Endothelial cell of umbilical vein (primary cell): ENCODE measurements around the gene NTF4. TPM values are rescaled to one million over a fixed set of nuclear protein-coding genes. Genes with fewer than 3 reads are reported as not detected.

Source experiments
- BruUV-seq: library from RNA; stranded (reverse); fragments of 400-500 nt; replicated peaks from 2 replicates; lab custom pipeline; 2021; lab: Mats Ljungman, UMichigan
- CTCF ChIA-PET: fragments of 300-600, 350-600 bp; sonication (Branson Sonifier 250); formaldehyde crosslinking; loops from one replicate; lab custom pipeline; 2021; ENCODE audit warnings: antibody characterized with exemption, inconsistent platforms; lab: Charles Lee
- POLR2A ChIA-PET: fragments of 300-600, 350-600 bp; sonication (Branson Sonifier 250); formaldehyde crosslinking; loops from one replicate; lab custom pipeline; 2021; ENCODE audit warnings: antibody characterized with exemption, inconsistent platforms; lab: Charles Lee
- DNase-seq: peaks from one replicate; pipeline ENCODE4 v3.0.0-alpha.2; 2011; ENCODE audit warnings: low read depth, low spot score
- FAIRE-seq: peaks from 2 replicates; lab custom pipeline; 2011; peaks lifted over from hg19 to GRCh38; lab: Jason Lieb, UNC
- H2AFZ ChIP-seq: 2 replicates; pipeline ENCODE4 v1.6.0; 2012; ENCODE audit warnings: low read depth, low read length, control low read depth, inconsistent platforms
- H3K27ac ChIP-seq: 2 replicates; pipeline ENCODE4 v1.5.1; 2011; ENCODE audit warnings: low read depth, mild to moderate bottlenecking, control low read depth, low read length, moderate library complexity; ENCODE audit not compliant: insufficient read depth
- H3K27me3 ChIP-seq, 2 experiments: 2 replicates each; pipeline versions ENCODE4 v1.6.0 to v1.6.1; 2011; ENCODE audit warnings: low read length in 2 of 2, mixed read lengths in 1 of 2; ENCODE audit not compliant: control insufficient read depth in 2 of 2, insufficient read depth in 2 of 2
- H3K36me3 ChIP-seq, 2 experiments: 2 replicates in 1 of 2; 3 replicates in 1 of 2; pipeline ENCODE4 v1.5.1; 2011; ENCODE audit warnings: low read length in 2 of 2, mild to moderate bottlenecking in 1 of 2, moderate library complexity in 1 of 2; ENCODE audit not compliant: control insufficient read depth in 2 of 2, insufficient read depth in 2 of 2; ENCODE audit errors: extremely low read depth in 1 of 2
- H3K4me1 ChIP-seq: 3 replicates; pipeline ENCODE4 v1.5.1; 2011; ENCODE audit warnings: mild to moderate bottlenecking, low read length; ENCODE audit not compliant: control insufficient read depth, insufficient read depth; ENCODE audit errors: extremely low read depth
- H3K4me2 ChIP-seq: 2 replicates; pipeline ENCODE4 v1.6.1; 2011; ENCODE audit warnings: low read length, control low read depth, mixed read lengths; ENCODE audit not compliant: insufficient read depth
- H3K4me3 ChIP-seq, 3 experiments: fragments of 200-600 bp in 1 of 3; sonication (generic), shearing (Covaris generic) in 1 of 3; replicated peaks in 1 of 3; 2 replicates each; pipeline ENCODE4 v1.5.1; 2011 to 2016; ENCODE audit warnings: control low read depth in 3 of 3, low read length in 3 of 3, mild to moderate bottlenecking in 2 of 3, inconsistent platforms in 1 of 3, low read depth in 1 of 3, moderate library complexity in 1 of 3; ENCODE audit not compliant: insufficient read depth in 1 of 3
- H3K79me2 ChIP-seq: 2 replicates; pipeline ENCODE4 v1.6.0; 2012; ENCODE audit warnings: low read length, inconsistent platforms; ENCODE audit not compliant: control insufficient read depth, insufficient read depth
- H3K9ac ChIP-seq: replicated peaks from 2 replicates; pipeline ENCODE3; 2011; ENCODE audit warnings: low read length, control low read depth; ENCODE audit not compliant: insufficient read depth; ENCODE audit errors: extremely low read depth
- H3K9me1 ChIP-seq: replicated peaks from 3 replicates; pipeline ENCODE4 v1.6.0; 2011; ENCODE audit warnings: mild to moderate bottlenecking, low read length; ENCODE audit not compliant: control insufficient read depth, insufficient read depth; ENCODE audit errors: extremely low read depth
- H3K9me3 ChIP-seq: replicated peaks from 2 replicates; pipeline ENCODE4 v1.5.1; 2012; ENCODE audit warnings: low read length, inconsistent platforms; ENCODE audit not compliant: control insufficient read depth, insufficient read depth
- H4K20me1 ChIP-seq: replicated peaks from 2 replicates; pipeline ENCODE3; 2011; ENCODE audit warnings: mild to moderate bottlenecking, low read length; ENCODE audit not compliant: control insufficient read depth, insufficient read depth; ENCODE audit errors: extremely low read depth
- CTCF ChIP-seq, 2 donors: IDR thresholded peaks; 1 replicate in 1 of 2; 2 replicates in 1 of 2; pipeline ENCODE4 v1.5.1; 2011; ENCODE audit warnings: low read length in 2 of 2, mild to moderate bottlenecking in 2 of 2, moderate library complexity in 2 of 2, control low read depth in 1 of 2, inconsistent platforms in 1 of 2, low read depth in 1 of 2; ENCODE audit not compliant: insufficient read depth in 1 of 2; ENCODE audit errors: extremely low read depth in 1 of 2
- EZH2 ChIP-seq: IDR thresholded peaks from 2 replicates; pipeline ENCODE4 v1.6.1; 2012; ENCODE audit warnings: borderline replicate concordance, low read depth, mild to moderate bottlenecking, moderate library complexity, low read length, inconsistent platforms; ENCODE audit not compliant: severe bottlenecking
- FOS ChIP-seq: IDR thresholded peaks from 2 replicates; pipeline ENCODE4 v1.6.1; 2011; ENCODE audit warnings: mild to moderate bottlenecking, low read length, moderate library complexity, borderline replicate concordance; ENCODE audit not compliant: insufficient read depth
- GATA2 ChIP-seq: IDR thresholded peaks from 2 replicates; pipeline ENCODE4 v1.7.0; 2011; ENCODE audit warnings: low read depth, mild to moderate bottlenecking, moderate library complexity, mixed read lengths, low read length; ENCODE audit not compliant: insufficient read length, insufficient read depth
- JUN ChIP-seq: IDR thresholded peaks from 2 replicates; pipeline ENCODE4 v1.6.1; 2011; ENCODE audit warnings: borderline replicate concordance, low read depth; ENCODE audit not compliant: insufficient read length, insufficient read depth
- MAX ChIP-seq: IDR thresholded peaks from 2 replicates; pipeline ENCODE4 v1.6.1; 2011; ENCODE audit not compliant: insufficient read depth, insufficient read length
- MYC ChIP-seq: IDR thresholded peaks from one replicate; pipeline ENCODE4 v1.6.1; 2011; ENCODE audit warnings: mild to moderate bottlenecking, low read depth, low read length
- POLR2A ChIP-seq: IDR thresholded peaks from 2 replicates; pipeline ENCODE4 v1.6.1; 2012; ENCODE audit warnings: low read depth, mild to moderate bottlenecking, control low read depth, low read length
- POLR2AphosphoS5 ChIP-seq: IDR thresholded peaks from 2 replicates; pipeline ENCODE4 v1.6.1; 2012; ENCODE audit warnings: low read depth, mild to moderate bottlenecking, control low read depth, low read length, moderate library complexity; ENCODE audit not compliant: insufficient read depth
- dilution Hi-C: fragments of 300-500 bp; cut with MboI; formaldehyde crosslinking; loops from one replicate; pipeline ENCODE4 v1.15.0; 2019; ENCODE audit warnings: low sequenced_read_pairs; ENCODE audit not compliant: extremely low pct_ligation_motif_present
- intact Hi-C: fragments of 100-400 bp; cut with micrococcal nuclease; formaldehyde crosslinking; loops from one replicate; pipeline ENCODE4 v1.10.0; 2022
- polyA plus RNA-seq, 4 experiments: library from polyadenylated mRNA; depleted of rRNA in 3 of 4; stranded (reverse) in 3 of 4; unstranded in 1 of 4; fragments of >200 nt; gene quantifications; 2 replicates each; pipeline versions ENCODE4 v1.2.1 to v1.2.3, GENCODE V29; 2011 to 2012; ENCODE audit warnings: missing spikeins in 1 of 4
- total RNA-seq: library from RNA; stranded (reverse); gene quantifications from 2 replicates; pipeline ENCODE4 v1.2.3, GENCODE V29; 2021

NTF4 gene
- total and polyA plus RNA-seq, 2 donors (not counting 3 experiments of a cell fraction or from before 2014, with no cell fraction given): not detected

DNA sequence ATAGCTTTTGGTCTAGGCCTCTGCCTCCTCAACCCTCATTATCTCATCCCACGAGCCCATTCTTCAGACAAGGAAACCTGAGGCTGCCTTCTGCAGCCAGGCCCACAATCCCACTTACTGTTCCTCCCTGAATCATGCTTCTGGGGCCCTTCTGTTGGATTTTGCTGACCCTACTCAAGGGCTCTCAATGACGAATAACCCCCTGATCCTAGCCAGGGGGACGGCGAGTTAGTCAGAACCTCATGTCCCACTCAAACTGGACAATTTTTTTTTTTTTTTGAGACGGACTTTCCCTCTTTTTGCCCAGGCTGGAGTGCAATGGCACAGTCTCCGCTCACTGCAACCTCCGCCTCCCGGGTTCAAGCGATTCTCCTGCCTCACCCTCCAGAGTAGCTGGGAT is 42.5 kb downstream of the NTF4 start:
- H3K9ac ChIP-seq: no peak overlapping the region
- DNase-seq: no peak
- TF ChIP-seq FOS: no peak
- TF ChIP-seq POLR2AphosphoS5: no peak
- no peak for TF ChIP-seq JUN
- TF ChIP-seq MAX: no peak
- TF ChIP-seq MYC: no peak
- no peak for TF ChIP-seq POLR2A
- no peak for TF ChIP-seq CTCF (IDR thresholded peaks at IDR 0.05; ENCODE audit: extremely low read depth in 1 of 2, insufficient read depth in 1 of 2, low read depth in 1 of 2, low read length in 2 of 2)
- no peak for TF ChIP-seq EZH2
- TF ChIP-seq GATA2: no peak
- intact Hi-C loops: no loop called here
- no peak overlapping the region for H3K27ac ChIP-seq
- H2AFZ ChIP-seq: no peak overlapping the region
- H3K79me2 ChIP-seq: no peaks in the 10 kb centered on the region
- H3K9me1 ChIP-seq: no peaks in the 10 kb centered on the region
- CTCF ChIA-PET: interaction anchor here (1.4 kb wide), 1 partner anchor 22 kb away, joined by 4 read pairs; no protein-coding TSS in a partner anchor
- no peaks in the 10 kb centered on the region for H4K20me1 ChIP-seq
- no peaks in the 10 kb centered on the region for H3K9me3 ChIP-seq
- POLR2A ChIA-PET: no interaction called here
- BruUV-seq: no TSS peak
- dilution Hi-C loops: no loop called here
- peaks cover 10% of the 10 kb centered on the region for H3K4me1 ChIP-seq
- no peak overlapping the region for H3K4me3 ChIP-seq
- H3K4me2 ChIP-seq: no peak overlapping the region
- H3K27me3 ChIP-seq: peaks cover 0 to 5% of the 10 kb centered on the region in 2 experiments
- no peaks in the 10 kb centered on the region for H3K36me3 ChIP-seq
- FAIRE-seq: no peak
